IPS-18c (cell line): Measurements from ENCODE around the gene RIPPLY2.
"Not testable (repeated sequence)": the region's sequence is repeated elsewhere in the genome, so short reads cannot be mapped to it uniquely, and the experiment has no call there.

Experiments
- H3K4me3 ChIP-seq: 2 replicates; pipeline ENCODE4 v1.7.0; 2013; ENCODE audit warnings: low read depth, mild to moderate bottlenecking, low read length, moderate library complexity; ENCODE audit not compliant: insufficient read depth
- H3K9me3 ChIP-seq: one replicate; pipeline ENCODE4 v1.6.1; 2013; ENCODE audit warnings: mild to moderate bottlenecking, low read length, moderate library complexity; ENCODE audit not compliant: control insufficient read depth, insufficient read depth

Gene RIPPLY2, protein sequence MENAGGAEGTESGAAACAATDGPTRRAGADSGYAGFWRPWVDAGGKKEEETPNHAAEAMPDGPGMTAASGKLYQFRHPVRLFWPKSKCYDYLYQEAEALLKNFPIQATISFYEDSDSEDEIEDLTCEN

DNA sequence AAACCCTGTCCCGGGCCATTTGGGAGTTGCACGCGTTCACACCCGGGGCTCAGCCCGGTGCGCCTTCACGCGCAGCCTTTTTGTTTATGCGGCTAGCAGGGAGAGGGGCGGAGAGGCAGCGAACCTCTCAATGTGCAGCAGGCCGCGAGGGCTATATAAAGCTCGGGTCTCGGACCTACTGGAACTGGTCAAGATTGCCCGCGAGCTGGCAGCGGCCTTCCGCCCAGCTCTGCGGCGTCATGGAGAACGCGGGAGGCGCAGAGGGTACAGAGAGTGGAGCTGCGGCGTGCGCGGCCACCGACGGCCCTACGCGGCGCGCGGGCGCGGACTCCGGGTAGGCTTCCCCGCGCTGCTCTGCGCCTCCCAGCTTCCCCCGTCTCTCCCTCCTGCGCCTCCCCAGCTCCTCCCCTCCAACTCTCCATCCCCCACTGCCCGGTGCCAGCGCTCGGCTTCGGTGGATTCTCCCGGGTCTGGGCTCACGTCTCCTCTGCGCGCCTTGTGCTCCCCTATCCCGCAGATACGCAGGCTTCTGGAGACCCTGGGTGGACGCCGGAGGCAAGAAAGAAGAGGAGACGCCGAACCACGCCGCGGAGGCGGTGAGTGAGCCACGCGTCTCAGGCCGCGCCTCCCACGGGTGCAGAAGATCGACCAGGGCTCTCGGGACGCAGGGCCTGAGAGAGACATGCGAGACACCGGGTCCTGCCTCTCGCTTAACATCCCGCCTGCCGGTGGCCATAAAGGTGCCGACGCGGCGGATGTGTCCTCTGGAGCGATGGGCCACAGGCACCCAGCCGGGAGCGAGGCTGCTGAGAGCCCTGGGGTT, at the start of gene RIPPLY2:
RIPPLY2 (plus strand) TSS at position 183 of the 823 bp plus-strand sequence; CDS start at position 240, 57 bp downstream.
- Histone ChIP-seq H3K4me3 (peak within 1 kb of the TSS; percentile 74), H3K9me3 (no peaks in the 10 kb centered on the region)

DNA sequence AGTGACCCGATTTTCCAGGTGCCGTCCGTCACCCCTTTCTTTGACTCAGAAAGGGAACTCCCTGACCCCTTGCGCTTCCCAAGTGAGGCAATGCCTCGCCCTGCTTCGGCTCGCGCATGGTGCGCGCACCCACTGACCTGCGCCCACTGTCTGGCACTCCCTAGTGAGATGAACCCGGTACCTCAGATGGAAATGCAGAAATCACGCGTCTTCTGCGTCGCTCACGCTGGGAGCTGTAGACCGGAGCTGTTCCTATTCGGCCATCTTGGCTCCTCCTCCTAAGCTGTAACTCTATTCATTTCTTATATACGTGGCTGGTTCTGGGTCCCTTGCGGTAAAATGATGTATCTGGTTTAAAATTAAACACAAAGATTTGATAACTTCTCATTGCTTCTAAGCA, 49.7 kb upstream of the RIPPLY2 start:
- not testable (repeated sequence) for H3K4me3 ChIP-seq, H3K9me3 ChIP-seq

GRCh38 chr6:83804886-83805285, 48.3 kb upstream of the RIPPLY2 start:
- Histone ChIP-seq H3K9me3 (no peaks in the 10 kb centered on the region), H3K4me3 (no peak overlapping the region)

GRCh38 chr6:83808005-83808404, 45.2 kb upstream of the RIPPLY2 start:
- H3K9me3 ChIP-seq: no peaks in the 10 kb centered on the region
- H3K4me3 ChIP-seq: no peak overlapping the region

- H3K4me3 ChIP-seq: no peak overlapping the region
These were observed 44.2 kb upstream of the RIPPLY2 start for GRCh38 chr6:83808926-83809325.

GRCh38 chr6:83812595-83812994, 40.6 kb upstream of the RIPPLY2 start:
- Histone ChIP-seq H3K4me3 (no peak overlapping the region), H3K9me3 (no peaks in the 10 kb centered on the region)

More at GRCh38 chr6:83808926-83809325, 44.2 kb upstream of the RIPPLY2 start:
- H3K9me3 ChIP-seq: no peaks in the 10 kb centered on the region

GRCh38 chr6:83815631-83816272, 37.4 kb upstream of the RIPPLY2 start:
- no peak overlapping the region for H3K4me3 ChIP-seq
- H3K9me3 ChIP-seq: no peaks in the 10 kb centered on the region

DNA sequence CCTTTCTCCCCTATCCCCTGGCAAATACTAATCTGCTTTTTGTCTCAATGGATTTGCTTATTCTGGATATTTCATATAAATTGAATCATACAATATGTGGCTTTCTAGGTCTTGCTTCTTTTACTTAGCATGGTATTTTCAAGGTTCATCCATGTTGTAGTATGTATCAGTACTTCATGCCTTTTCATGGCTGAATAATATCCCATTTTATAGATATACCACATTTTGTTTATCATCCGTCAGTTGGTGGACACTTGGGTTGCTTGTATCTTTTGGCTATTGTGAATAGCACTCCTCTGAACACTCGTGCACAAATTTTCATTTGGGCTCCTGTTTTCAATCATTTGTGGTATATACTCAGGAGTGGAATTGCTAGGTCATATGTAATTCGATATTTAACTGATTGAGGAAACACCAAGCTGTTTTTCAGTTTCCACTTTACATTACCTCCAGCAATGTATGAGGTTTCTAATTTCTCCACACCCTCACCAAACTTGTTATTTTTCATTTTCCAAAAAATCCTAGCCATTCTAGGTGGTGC, 30.5 kb upstream of the RIPPLY2 start:
- Histone ChIP-seq H3K4me3 (no peak overlapping the region), H3K9me3 (no peaks in the 10 kb centered on the region)

DNA sequence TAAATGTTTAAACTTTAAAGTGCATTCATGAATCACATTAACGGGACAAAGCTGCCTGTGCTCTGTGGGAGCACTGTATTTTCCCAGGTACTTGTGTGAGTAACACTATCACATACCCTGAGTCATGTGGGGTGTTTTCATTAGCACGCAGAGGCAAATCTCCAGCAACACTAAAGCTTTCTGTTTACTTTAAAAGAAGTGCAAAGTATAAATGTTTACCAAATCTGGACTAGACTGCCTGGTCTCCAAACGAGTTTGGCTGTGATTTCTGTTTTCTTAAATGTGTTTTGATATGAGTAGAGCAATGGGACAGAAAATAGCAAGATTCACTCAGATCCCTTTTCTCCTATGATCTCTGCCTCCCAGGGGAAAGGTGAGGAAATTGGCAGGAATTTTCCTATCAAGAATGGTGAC, 28.8 kb upstream of the RIPPLY2 start:
- H3K4me3 ChIP-seq: no peak overlapping the region
- no peaks in the 10 kb centered on the region for H3K9me3 ChIP-seq

DNA sequence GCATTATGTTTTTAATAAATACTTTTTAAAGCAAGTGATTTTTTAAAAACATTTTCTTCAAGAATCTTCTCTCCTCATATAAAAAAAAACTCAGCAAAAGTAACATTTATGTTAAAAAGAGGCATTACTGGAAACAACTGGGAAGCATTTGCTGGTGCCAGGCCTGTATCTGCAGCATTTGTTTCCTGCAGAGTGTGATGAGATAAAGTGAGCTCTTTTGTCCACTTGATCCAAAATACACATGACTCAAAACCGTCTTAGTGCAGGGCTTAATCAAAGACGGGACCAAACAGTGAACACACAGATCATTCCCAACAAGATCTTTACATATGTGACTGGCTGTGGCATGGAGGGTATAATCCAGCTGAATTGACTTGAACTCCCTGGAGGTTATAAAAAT, 28.3 kb upstream of the RIPPLY2 start:
- Histone ChIP-seq H3K9me3 (no peaks in the 10 kb centered on the region), H3K4me3 (no peak overlapping the region)

DNA sequence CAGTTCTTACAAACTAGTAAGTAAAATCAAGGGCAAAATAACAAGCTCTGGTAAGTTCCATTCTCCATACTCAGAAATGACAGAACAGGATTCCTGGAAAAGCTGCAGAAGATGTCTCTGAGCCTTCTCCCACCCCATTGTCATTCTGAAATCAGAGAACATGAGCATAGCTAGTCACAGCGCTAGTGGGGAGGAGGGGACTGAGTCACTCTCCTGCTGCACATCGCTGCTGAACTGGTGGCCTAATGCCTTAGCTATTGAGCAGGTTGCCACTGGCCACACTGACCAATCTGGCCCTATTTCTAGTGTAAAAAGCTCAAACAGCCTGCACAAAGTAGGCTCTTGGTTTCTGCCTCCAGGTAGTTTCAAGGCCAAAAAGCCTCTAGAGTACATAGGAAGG, 26.1 kb upstream of the RIPPLY2 start:
- Histone ChIP-seq H3K4me3 (no peak overlapping the region), H3K9me3 (no peaks in the 10 kb centered on the region)

DNA sequence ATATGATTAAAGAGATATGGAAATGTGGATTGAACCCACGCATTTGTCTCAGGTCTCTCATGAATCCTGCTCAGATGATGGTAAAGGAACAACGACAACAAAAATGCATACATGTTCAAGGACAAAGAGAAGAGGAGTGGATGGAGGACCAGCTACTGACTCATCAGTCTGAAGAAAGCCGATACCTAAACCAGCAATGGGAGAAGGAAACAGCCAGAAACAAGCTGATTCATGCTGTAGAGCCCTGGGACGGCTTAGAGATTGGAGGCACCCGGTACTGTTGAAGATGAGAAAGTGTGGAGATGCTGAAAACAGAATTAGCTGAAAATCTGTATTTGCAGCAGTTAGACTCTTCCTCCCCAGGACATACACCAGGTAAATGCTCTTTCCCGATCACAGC, 14.4 kb upstream of the RIPPLY2 start:
- Histone ChIP-seq H3K4me3 (no peak overlapping the region), H3K9me3 (no peaks in the 10 kb centered on the region)

DNA sequence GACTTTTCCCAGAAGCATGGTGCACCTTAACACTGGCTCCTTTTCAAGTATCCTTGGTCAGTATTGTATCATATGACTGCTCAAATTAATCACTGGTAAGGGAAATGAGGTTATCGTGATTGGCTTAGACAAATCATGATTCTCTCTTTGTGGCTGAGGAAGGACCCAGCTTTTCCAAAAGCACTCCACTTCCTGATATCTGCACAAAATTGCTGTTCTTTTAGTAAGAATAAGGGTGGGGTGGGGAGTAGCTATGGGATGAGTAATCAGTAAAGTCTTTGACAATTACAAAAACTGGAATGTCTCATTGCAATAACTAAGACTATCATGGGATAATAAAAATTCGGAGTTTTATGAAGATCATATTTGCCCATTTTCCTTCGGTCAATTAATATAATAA, 9.0 kb upstream of the RIPPLY2 start:
- Histone ChIP-seq H3K4me3 (no peak overlapping the region), H3K9me3 (no peaks in the 10 kb centered on the region)

- no peaks in the 10 kb centered on the region for H3K9me3 ChIP-seq
- no peak overlapping the region for H3K4me3 ChIP-seq
These were observed 6.9 kb upstream of the RIPPLY2 start for GRCh38 chr6:83846291-83846690.

DNA sequence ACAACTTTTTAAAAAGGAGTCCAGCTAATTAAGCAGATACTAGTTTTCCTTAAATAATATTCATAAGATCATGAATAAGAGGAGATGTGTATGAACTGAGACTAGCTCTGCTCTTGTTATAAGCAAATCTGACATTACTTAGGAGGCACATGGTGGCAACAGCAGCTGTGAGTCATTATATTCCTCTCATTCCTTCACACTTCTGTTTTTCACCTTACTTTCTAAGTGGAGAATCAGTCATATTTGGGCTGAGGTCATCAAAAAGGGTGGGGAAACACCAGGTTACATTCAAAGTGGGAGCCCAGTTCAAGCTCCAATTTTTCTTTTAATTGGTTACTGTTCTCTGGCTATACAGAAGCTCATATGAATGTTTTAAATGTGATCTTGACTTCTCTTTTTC, 6.0 kb upstream of the RIPPLY2 start:
- Histone ChIP-seq H3K9me3 (no peaks in the 10 kb centered on the region), H3K4me3 (no peak overlapping the region)

- Histone ChIP-seq H3K4me3 (no peak overlapping the region), H3K9me3 (no peaks in the 10 kb centered on the region)
These were observed 4.0 kb upstream of the RIPPLY2 start for GRCh38 chr6:83849127-83849526.

- Histone ChIP-seq H3K9me3 (no peaks in the 10 kb centered on the region), H3K4me3 (no peak overlapping the region)
These were observed 3.5 kb upstream of the RIPPLY2 start for GRCh38 chr6:83849610-83850009.
